GM19240 (cell line): ENCODE results near the gene PPP4C.
"Not testable (repeated sequence)": the region's sequence is repeated elsewhere in the genome, so short reads cannot be mapped to it uniquely, and the experiment has no call there.

Experiments
- DNase-seq: peaks from one replicate; pipeline ENCODE4 v3.0.0; 2011; ENCODE audit warnings: low spot score; ENCODE audit not compliant: insufficient read length

Gene PPP4C

GRCh38 chr16:30096105-30096861, 20.5 kb downstream of the PPP4C start, which contains the start of gene YPEL3:
Gene YPEL3 (minus strand): TSS chr16:30096213. CDS start chr16:30095482, 731 bp downstream.
- DNase-seq = peak; percentile 93

GRCh38 chr16:30096862-30097563, 21.2 kb downstream of the PPP4C start:
- DNase-seq = no peak

- DNase-seq = no peak
Observed at GRCh38 chr16:30104090-30104489, 28.3 kb downstream of the PPP4C start.

GRCh38 chr16:30104492-30104891, 28.7 kb downstream of the PPP4C start:
- DNase-seq = no peak

GRCh38 chr16:30108059-30108850, 32.5 kb downstream of the PPP4C start:
- no peak for DNase-seq

- DNase-seq = no peak
Observed at GRCh38 chr16:30110661-30111060, 34.9 kb downstream of the PPP4C start.

GRCh38 chr16:30112197-30113030, 36.6 kb downstream of the PPP4C start:
- peak; percentile 43 for DNase-seq

GRCh38 chr16:30113031-30113710, 37.4 kb downstream of the PPP4C start, which contains the start of gene GDPD3:
Gene GDPD3 (minus strand): TSS chr16:30113537. CDS start chr16:30113478, 59 bp downstream.
- no peak for DNase-seq

- no peak for DNase-seq
Observed at GRCh38 chr16:30113711-30114333, 38.0 kb downstream of the PPP4C start.

GRCh38 chr16:30114411-30114810, 38.6 kb downstream of the PPP4C start:
- DNase-seq = no peak

- not testable (repeated sequence) for DNase-seq
Observed at GRCh38 chr16:30114833-30115232, 39.0 kb downstream of the PPP4C start.

GRCh38 chr16:30115238-30115637, 39.4 kb downstream of the PPP4C start:
- DNase-seq = no peak

- DNase-seq = no peak
Observed at GRCh38 chr16:30116291-30117207, 40.8 kb downstream of the PPP4C start.

- DNase-seq = no peak
Observed at GRCh38 chr16:30117768-30118167, 42.0 kb downstream of the PPP4C start.

GRCh38 chr16:30119428-30119827, 43.6 kb downstream of the PPP4C start:
- no peak for DNase-seq

GRCh38 chr16:30120340-30121105, 44.7 kb downstream of the PPP4C start:
- DNase-seq = no peak

- DNase-seq = no peak
Observed at GRCh38 chr16:30121741-30122571, 46.2 kb downstream of the PPP4C start.
